ENCODE measurements around the gene NCK2. TPM values are rescaled to one million over a fixed set of nuclear protein-coding genes. Genes with fewer than 3 reads are reported as not detected.

The NCK2 gene
- polyA plus RNA-seq, 2 of the 4 experiments (the other 2 are of a cell fraction), result 17.1 to 17.8 TPM

DNA sequence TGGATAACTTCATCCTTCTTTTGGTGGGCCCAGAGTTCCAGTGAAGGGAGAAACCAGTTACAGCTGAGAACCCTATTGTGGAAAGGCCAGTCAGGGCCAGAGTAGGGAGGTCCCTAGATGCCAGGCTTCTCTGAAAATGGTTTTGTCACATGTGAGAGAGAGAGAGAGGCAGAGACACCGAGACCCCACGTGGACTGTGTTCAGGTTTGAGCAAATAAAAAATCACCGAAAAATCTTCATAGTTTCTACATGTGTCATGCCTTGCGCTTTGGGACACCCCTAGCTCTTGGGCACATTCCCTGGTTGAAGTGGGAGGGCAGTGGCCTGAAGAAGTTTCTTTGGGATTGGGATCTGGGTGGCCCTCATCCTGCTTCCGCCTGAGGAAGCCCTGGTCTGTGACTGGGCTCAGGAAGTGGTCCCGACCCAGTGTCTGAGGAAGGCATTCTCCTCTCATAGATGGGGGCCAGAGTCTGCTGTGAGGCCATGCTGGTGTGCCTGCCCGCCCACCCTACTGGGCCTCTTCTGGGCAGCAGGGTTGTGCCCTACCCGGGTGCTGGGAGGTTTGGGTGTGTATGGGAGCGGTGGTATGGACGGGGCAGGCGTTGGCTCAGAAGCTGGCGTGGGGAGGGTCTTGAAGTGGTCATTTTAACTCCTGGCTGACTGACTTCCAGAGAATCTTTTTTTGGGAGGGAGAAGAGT is 16.1 kb downstream of the NCK2 start:
- ChIA-PET CTCF (no interaction called here), POLR2A (no interaction called here)
- H3K9me3 ChIP-seq, result no peaks in the 10 kb centered on the region
- no peak for DNase-seq (ENCODE audit: low read depth in 1 of 2, low spot score in 1 of 2)
- no peak for ATAC-seq
- no peak for TF ChIP-seq EHF (CRISPR knock-in tag; IDR thresholded peaks at IDR 0.05)
- TF ChIP-seq FOSL2 (IDR thresholded peaks at IDR 0.05), result no peak
- TF ChIP-seq FOSL2 (CRISPR knock-in tag; IDR thresholded peaks at IDR 0.05), result no peak
- TF ChIP-seq, protein P1, sequence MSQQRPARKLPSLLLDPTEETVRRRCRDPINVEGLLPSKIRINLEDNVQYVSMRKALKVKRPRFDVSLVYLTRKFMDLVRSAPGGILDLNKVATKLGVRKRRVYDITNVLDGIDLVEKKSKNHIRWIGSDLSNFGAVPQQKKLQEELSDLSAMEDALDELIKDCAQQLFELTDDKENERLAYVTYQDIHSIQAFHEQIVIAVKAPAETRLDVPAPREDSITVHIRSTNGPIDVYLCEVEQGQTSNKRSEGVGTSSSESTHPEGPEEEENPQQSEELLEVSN (IDR thresholded peaks at IDR 0.05; ENCODE audit: borderline replicate concordance, low read depth), result no peak
- TF ChIP-seq FOXS1 (CRISPR knock-in tag; IDR thresholded peaks at IDR 0.05), result no peak
- TF ChIP-seq MYC (IDR thresholded peaks at IDR 0.05; ENCODE audit: borderline replicate concordance, low read length), result no peak
- no peak for TF ChIP-seq CHD4 (IDR thresholded peaks at IDR 0.05; ENCODE audit: borderline replicate concordance)
- no peak for TF ChIP-seq SREBF2 (IDR thresholded peaks at IDR 0.05)
- no peak for TF ChIP-seq EP300 (IDR thresholded peaks at IDR 0.05)
- no peak for TF ChIP-seq JUNB (IDR thresholded peaks at IDR 0.05)
- no peak for TF ChIP-seq ZNF302 (CRISPR knock-in tag; IDR thresholded peaks at IDR 0.05)
- TF ChIP-seq ZFP36 (IDR thresholded peaks at IDR 0.05; ENCODE audit: borderline replicate concordance, partially characterized antibody), result no peak
- no peak for TF ChIP-seq NPAS2 (CRISPR knock-in tag; IDR thresholded peaks at IDR 0.05; ENCODE audit: borderline replicate concordance)
- TF ChIP-seq PBX3 (IDR thresholded peaks at IDR 0.05), result no peak
- no peak for FAIRE-seq
- no peak overlapping the region for H3K4me3 ChIP-seq
- H3K4me2 ChIP-seq, result no peak overlapping the region
- 87% methylated on average over 9 of the region's 12 CpGs for WGBS (ENCODE audit: missing lambda C conversion rate)
- H3K27ac ChIP-seq, result no peak overlapping the region
- H3K4me1 ChIP-seq, result no peaks in the 10 kb centered on the region

GRCh38 chr2:105761931-105762515 is 17.3 kb downstream of the NCK2 start:
- ChIA-PET POLR2A (no interaction called here), CTCF (no interaction called here)
- Histone ChIP-seq H3K4me1 (no peaks in the 10 kb centered on the region), H3K4me3 (no peak overlapping the region), H3K4me2 (no peak overlapping the region), H3K27ac (no peak overlapping the region), H3K9me3 (no peaks in the 10 kb centered on the region)
- WGBS (ENCODE audit: missing lambda C conversion rate), result 91% methylated on average over 11 of the region's 11 CpGs
- DNase-seq (ENCODE audit: low read depth in 1 of 2, low spot score in 1 of 2), result no peak
- FAIRE-seq, result no peak
- no peak for TF ChIP-seq CEBPB (IDR thresholded peaks at IDR 0.05)
- TF ChIP-seq EHMT2 (IDR thresholded peaks at IDR 0.05; ENCODE audit: low read depth), result no peak
- no peak for TF ChIP-seq GATA3 (IDR thresholded peaks at IDR 0.05; ENCODE audit: borderline replicate concordance)
- TF ChIP-seq RCOR1 (IDR thresholded peaks at IDR 0.05; ENCODE audit: low read depth, low read length), result no peak
- ATAC-seq, result no peak

DNA sequence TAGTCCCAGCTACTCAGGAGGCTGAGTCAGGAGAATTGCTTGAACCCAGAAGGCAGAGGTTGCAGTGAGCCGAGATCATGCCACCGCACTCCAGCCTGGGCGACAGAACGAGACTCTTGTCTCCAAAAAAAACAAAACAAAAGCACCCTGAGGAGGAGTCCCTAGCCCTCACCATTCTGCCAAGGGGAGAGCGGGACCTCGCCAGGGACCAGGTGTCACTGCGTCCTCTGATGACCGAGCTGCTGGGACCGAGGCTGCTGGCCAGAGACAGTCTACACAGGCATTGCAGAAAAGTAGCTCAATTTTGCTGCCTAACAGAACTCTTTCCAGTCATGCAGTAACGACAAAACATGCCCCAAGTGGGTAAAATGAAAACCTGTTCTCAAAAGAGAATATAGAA is 18.4 kb downstream of the NCK2 start:
- ATAC-seq (no peak), DNase-seq (ENCODE audit: low read depth in 1 of 2, low spot score in 1 of 2) (no peak), FAIRE-seq (no peak)
- no peak for TF ChIP-seq RARB (CRISPR knock-in tag; IDR thresholded peaks at IDR 0.05)
- H3K4me2 ChIP-seq, result no peak overlapping the region
- POLR2A ChIA-PET, result no interaction called here
- no peak overlapping the region for H3K27ac ChIP-seq
- H3K9me3 ChIP-seq, result no peaks in the 10 kb centered on the region
- WGBS (ENCODE audit: missing lambda C conversion rate), result 94% methylated on average over 10 of the region's 10 CpGs
- no peak overlapping the region for H3K4me3 ChIP-seq
- CTCF ChIA-PET, result no interaction called here
- H3K4me1 ChIP-seq, result no peaks in the 10 kb centered on the region

- 81% methylated on average over 9 of the region's 9 CpGs for WGBS (ENCODE audit: missing lambda C conversion rate)
- H3K9me3 ChIP-seq, result no peaks in the 10 kb centered on the region
- CTCF ChIA-PET, result interaction anchor here (0.7 kb wide), 1 partner anchor 17 kb away, joined by 3 read pairs; no protein-coding TSS in a partner anchor
- no peak overlapping the region for H3K4me2 ChIP-seq
- POLR2A ChIA-PET, result no interaction called here
- DNase-seq (ENCODE audit: low read depth in 1 of 2, low spot score in 1 of 2) (no peak), ATAC-seq (no peak), FAIRE-seq (no peak)
- no peak for TF ChIP-seq SMC3 (IDR thresholded peaks at IDR 0.05)
- TF ChIP-seq, protein P2, sequence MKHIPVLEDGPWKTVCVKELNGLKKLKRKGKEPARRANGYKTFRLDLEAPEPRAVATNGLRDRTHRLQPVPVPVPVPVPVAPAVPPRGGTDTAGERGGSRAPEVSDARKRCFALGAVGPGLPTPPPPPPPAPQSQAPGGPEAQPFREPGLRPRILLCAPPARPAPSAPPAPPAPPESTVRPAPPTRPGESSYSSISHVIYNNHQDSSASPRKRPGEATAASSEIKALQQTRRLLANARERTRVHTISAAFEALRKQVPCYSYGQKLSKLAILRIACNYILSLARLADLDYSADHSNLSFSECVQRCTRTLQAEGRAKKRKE (CRISPR knock-in tag; IDR thresholded peaks at IDR 0.05; ENCODE audit: low read depth), result no peak
- TF ChIP-seq ESRRA (IDR thresholded peaks at IDR 0.05; ENCODE audit: borderline replicate concordance, low read length), result no peak
- no peak overlapping the region for H3K27ac ChIP-seq
- H3K4me1 ChIP-seq, result no peaks in the 10 kb centered on the region
- no peak overlapping the region for H3K4me3 ChIP-seq
Measured at GRCh38 chr2:105764059-105764458, 19.3 kb downstream of the NCK2 start.

Measured in A549 (cell line).